ENCODE results near the gene SYT1. TPM values are rescaled to one million over a fixed set of nuclear protein-coding genes. Genes with fewer than 3 reads are reported as not detected.

SYT1 gene
- total RNA-seq, 1 donor from 2014 or later, result 33.2 TPM

DNA sequence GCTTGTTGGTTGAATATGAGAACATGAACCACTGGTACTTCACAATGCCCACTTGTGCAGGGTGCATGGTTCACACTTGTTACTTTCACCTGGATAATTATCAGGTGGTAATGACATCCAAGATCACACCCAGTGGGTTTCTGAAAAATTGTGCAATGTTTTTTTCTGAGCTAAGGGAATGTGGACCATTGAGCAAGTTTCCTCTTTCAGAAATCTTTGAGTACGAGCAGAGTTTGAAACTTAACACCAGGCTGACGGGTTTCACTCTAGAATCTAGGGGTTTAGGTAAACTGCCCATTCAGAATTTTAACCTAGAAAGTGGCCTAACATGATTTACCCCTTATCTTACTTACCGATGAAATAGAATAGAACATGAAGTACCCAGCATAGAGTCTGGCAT, 436.6 kb downstream of the SYT1 start:
- Histone ChIP-seq H3K9ac (ENCODE audit: low read length) (no peak overlapping the region), H2AFZ (ENCODE audit: low read depth, low read length) (no peak overlapping the region), H4K20me1 (ENCODE audit: insufficient read depth, low read length) (no peaks in the 10 kb centered on the region), H3K27ac (ENCODE audit: low read depth, low read length) (no peak overlapping the region), H3K27me3 (ENCODE audit: insufficient read depth, low read length) (no peaks in the 10 kb centered on the region), H3K79me2 (ENCODE audit: insufficient read depth, low read length) (no peaks in the 10 kb centered on the region), H3K4me2 (ENCODE audit: low read length) (no peak overlapping the region), H3K4me3 (ENCODE audit: insufficient read depth, low read depth, low read length) (no peak overlapping the region), H3K9me3 (ENCODE audit: insufficient read depth, low read depth, low read length) (no peaks in the 10 kb centered on the region), H3K36me3 (ENCODE audit: insufficient read depth, low read length) (peaks cover 2% of the 10 kb centered on the region), H3K4me1 (ENCODE audit: insufficient read depth, low read length) (no peaks in the 10 kb centered on the region)
- no peaks in the 10 kb centered on the region for H3K9me3 Mint-ChIP-seq (ENCODE audit: unreplicated experiment)
- peaks cover 8% of the 10 kb centered on the region for H3K36me3 Mint-ChIP-seq (ENCODE audit: low read depth, unreplicated experiment)
- TF ChIP-seq EZH2 (IDR thresholded peaks at IDR 0.05; ENCODE audit: insufficient read depth, low read length), result no peak
- TF ChIP-seq, protein P1, sequence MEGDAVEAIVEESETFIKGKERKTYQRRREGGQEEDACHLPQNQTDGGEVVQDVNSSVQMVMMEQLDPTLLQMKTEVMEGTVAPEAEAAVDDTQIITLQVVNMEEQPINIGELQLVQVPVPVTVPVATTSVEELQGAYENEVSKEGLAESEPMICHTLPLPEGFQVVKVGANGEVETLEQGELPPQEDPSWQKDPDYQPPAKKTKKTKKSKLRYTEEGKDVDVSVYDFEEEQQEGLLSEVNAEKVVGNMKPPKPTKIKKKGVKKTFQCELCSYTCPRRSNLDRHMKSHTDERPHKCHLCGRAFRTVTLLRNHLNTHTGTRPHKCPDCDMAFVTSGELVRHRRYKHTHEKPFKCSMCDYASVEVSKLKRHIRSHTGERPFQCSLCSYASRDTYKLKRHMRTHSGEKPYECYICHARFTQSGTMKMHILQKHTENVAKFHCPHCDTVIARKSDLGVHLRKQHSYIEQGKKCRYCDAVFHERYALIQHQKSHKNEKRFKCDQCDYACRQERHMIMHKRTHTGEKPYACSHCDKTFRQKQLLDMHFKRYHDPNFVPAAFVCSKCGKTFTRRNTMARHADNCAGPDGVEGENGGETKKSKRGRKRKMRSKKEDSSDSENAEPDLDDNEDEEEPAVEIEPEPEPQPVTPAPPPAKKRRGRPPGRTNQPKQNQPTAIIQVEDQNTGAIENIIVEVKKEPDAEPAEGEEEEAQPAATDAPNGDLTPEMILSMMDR (IDR thresholded peaks at IDR 0.05; ENCODE audit: insufficient read depth, low read depth, low read length), result no peak
- H3K4me1 Mint-ChIP-seq (ENCODE audit: low read depth, unreplicated experiment), result no peaks in the 10 kb centered on the region
- DNase-seq (ENCODE audit: low read depth) (no peak), FAIRE-seq (no peak)
- H3K27ac Mint-ChIP-seq (ENCODE audit: unreplicated experiment), result no peak overlapping the region
- no peak overlapping the region for H3K4me3 Mint-ChIP-seq (ENCODE audit: unreplicated experiment)
- H3K27me3 Mint-ChIP-seq (ENCODE audit: low read depth, unreplicated experiment), result no peaks in the 10 kb centered on the region

DNA sequence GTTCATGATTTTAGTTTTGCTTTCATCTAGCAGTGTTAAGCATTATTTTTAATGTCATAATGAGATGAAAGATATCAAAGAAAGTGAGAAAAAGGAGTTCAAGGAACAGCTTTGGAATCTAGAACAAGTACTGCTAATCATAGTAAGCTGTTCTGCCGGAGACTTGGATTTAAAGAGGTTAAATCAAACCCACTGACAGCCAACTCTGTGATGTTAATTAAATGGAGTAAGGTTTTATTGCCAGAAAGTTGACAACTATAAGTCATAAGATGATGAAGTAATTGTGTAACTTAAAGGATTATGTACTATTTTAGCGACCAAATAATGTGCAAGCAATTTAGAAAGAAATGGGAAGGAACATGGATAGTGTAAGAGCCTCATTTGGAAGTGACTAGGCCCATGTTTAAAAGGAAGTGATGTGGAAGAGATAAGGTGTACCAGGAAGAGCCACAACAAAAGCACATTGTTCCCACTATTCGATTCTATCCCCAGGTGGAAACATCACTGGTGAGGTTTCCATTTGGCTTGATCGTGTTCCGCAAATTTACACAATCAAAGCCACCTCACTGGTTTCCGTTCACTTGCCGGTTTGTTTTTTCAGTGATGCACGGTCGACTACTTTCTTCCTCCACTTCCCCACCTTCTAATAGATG, 437.7 kb downstream of the SYT1 start:
- TF ChIP-seq, protein P1 (IDR thresholded peaks at IDR 0.05; ENCODE audit: insufficient read depth, low read depth, low read length), result no peak
- no peak for TF ChIP-seq EZH2 (IDR thresholded peaks at IDR 0.05; ENCODE audit: insufficient read depth, low read length)
- Histone ChIP-seq H3K27me3 (ENCODE audit: insufficient read depth, low read length) (no peaks in the 10 kb centered on the region), H3K4me1 (ENCODE audit: insufficient read depth, low read length) (no peaks in the 10 kb centered on the region), H3K27ac (ENCODE audit: low read depth, low read length) (no peak overlapping the region), H3K79me2 (ENCODE audit: insufficient read depth, low read length) (no peaks in the 10 kb centered on the region), H3K4me3 (ENCODE audit: insufficient read depth, low read depth, low read length) (no peak overlapping the region), H2AFZ (ENCODE audit: low read depth, low read length) (no peak overlapping the region), H3K9ac (ENCODE audit: low read length) (no peak overlapping the region), H3K36me3 (ENCODE audit: insufficient read depth, low read length) (no peaks in the 10 kb centered on the region), H3K4me2 (ENCODE audit: low read length) (no peak overlapping the region), H3K9me3 (ENCODE audit: insufficient read depth, low read depth, low read length) (no peaks in the 10 kb centered on the region), H4K20me1 (ENCODE audit: insufficient read depth, low read length) (no peaks in the 10 kb centered on the region)
- Mint-ChIP-seq H3K36me3 (ENCODE audit: low read depth, unreplicated experiment) (peaks cover 2% of the 10 kb centered on the region), H3K27ac (ENCODE audit: unreplicated experiment) (no peak overlapping the region), H3K4me3 (ENCODE audit: unreplicated experiment) (no peak overlapping the region), H3K4me1 (ENCODE audit: low read depth, unreplicated experiment) (no peaks in the 10 kb centered on the region), H3K9me3 (ENCODE audit: unreplicated experiment) (no peaks in the 10 kb centered on the region), H3K27me3 (ENCODE audit: low read depth, unreplicated experiment) (no peaks in the 10 kb centered on the region)
- DNase-seq (ENCODE audit: low read depth) (no peak), FAIRE-seq (no peak)

DNA sequence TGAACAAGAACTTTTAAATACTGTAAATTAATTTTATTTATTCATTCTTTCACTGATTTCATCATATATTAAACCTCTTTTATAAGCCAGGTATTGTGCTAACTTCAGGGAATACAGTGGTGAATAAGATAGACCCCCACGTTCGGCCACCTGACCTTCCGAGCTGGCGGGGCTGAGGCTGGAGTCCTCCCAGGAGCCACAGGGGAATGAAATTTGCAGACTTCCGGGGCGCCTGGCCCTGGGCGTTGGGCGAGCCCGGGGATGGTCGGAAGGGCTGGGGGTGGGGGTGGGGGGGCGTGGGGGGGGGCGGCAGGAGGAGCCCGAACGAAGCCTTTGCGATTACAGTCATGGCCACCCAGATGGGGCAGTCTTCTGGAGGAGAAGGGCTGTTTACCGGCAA, 442.8 kb downstream of the SYT1 start:
- H3K4me3 ChIP-seq (ENCODE audit: insufficient read depth, low read depth, low read length), result no peak overlapping the region
- no peak overlapping the region for H3K9ac ChIP-seq (ENCODE audit: low read length)
- no peaks in the 10 kb centered on the region for H3K4me1 Mint-ChIP-seq (ENCODE audit: low read depth, unreplicated experiment)
- H3K27ac Mint-ChIP-seq (ENCODE audit: unreplicated experiment), result no peak overlapping the region
- TF ChIP-seq, protein P1 (IDR thresholded peaks at IDR 0.05; ENCODE audit: insufficient read depth, low read depth, low read length), result no peak
- TF ChIP-seq EZH2 (IDR thresholded peaks at IDR 0.05; ENCODE audit: insufficient read depth, low read length), result no peak
- no peaks in the 10 kb centered on the region for H3K9me3 ChIP-seq (ENCODE audit: insufficient read depth, low read depth, low read length)
- H3K27ac ChIP-seq (ENCODE audit: low read depth, low read length), result no peak overlapping the region
- no peaks in the 10 kb centered on the region for H3K27me3 ChIP-seq (ENCODE audit: insufficient read depth, low read length)
- FAIRE-seq (no peak), DNase-seq (ENCODE audit: low read depth) (no peak)
- no peaks in the 10 kb centered on the region for H3K79me2 ChIP-seq (ENCODE audit: insufficient read depth, low read length)
- no peaks in the 10 kb centered on the region for H3K36me3 ChIP-seq (ENCODE audit: insufficient read depth, low read length)
- peaks cover 6% of the 10 kb centered on the region for H3K36me3 Mint-ChIP-seq (ENCODE audit: low read depth, unreplicated experiment)
- H3K4me2 ChIP-seq (ENCODE audit: low read length), result no peak overlapping the region
- H4K20me1 ChIP-seq (ENCODE audit: insufficient read depth, low read length), result no peaks in the 10 kb centered on the region
- H3K9me3 Mint-ChIP-seq (ENCODE audit: unreplicated experiment), result no peaks in the 10 kb centered on the region
- no peak overlapping the region for H2AFZ ChIP-seq (ENCODE audit: low read depth, low read length)
- H3K4me3 Mint-ChIP-seq (ENCODE audit: unreplicated experiment), result no peak overlapping the region
- H3K27me3 Mint-ChIP-seq (ENCODE audit: low read depth, unreplicated experiment), result no peaks in the 10 kb centered on the region
- H3K4me1 ChIP-seq (ENCODE audit: insufficient read depth, low read length), result no peaks in the 10 kb centered on the region

All from astrocyte (in vitro differentiated cells and primary cell).